Ishikawa (cell line): Measurements from ENCODE around the gene CENPVL3.
A peak's percentile ranks its signal among the peaks of the same experiment; 100 is the strongest.
"Not testable (repeated sequence)": the region's sequence is repeated elsewhere in the genome, so short reads cannot be mapped to it uniquely, and the experiment has no call there.

Experiments used
- CEBPB ChIP-seq: IDR thresholded peaks from 2 replicates; pipeline ENCODE4 v1.6.1; 2012
- CREB1 ChIP-seq: IDR thresholded peaks from 2 replicates; pipeline ENCODE4 v1.6.1; 2012; ENCODE audit warnings: low read depth
- EP300 ChIP-seq: IDR thresholded peaks from 2 replicates; pipeline ENCODE4 v1.6.1; 2012; ENCODE audit warnings: borderline replicate concordance
- FOXM1 ChIP-seq: IDR thresholded peaks from 2 replicates; pipeline ENCODE4 v1.6.1; 2012; ENCODE audit warnings: low read depth, borderline replicate concordance
- MAX ChIP-seq: IDR thresholded peaks from 2 replicates; pipeline ENCODE4 v1.6.1; 2012
- NFIC ChIP-seq: IDR thresholded peaks from 2 replicates; pipeline ENCODE4 v1.6.1; 2012
- RAD21 ChIP-seq: IDR thresholded peaks from 2 replicates; pipeline ENCODE4 v1.6.1; 2012; ENCODE audit warnings: low read depth
- TAF1 ChIP-seq: IDR thresholded peaks from 2 replicates; pipeline ENCODE4 v1.6.1; 2012; ENCODE audit warnings: low read depth, mild to moderate bottlenecking
- TCF12 ChIP-seq: IDR thresholded peaks from 2 replicates; pipeline ENCODE4 v1.6.1; 2012; ENCODE audit warnings: low read depth
- TEAD4 ChIP-seq: IDR thresholded peaks from 2 replicates; pipeline ENCODE4 v1.6.1; 2012
- USF1 ChIP-seq: IDR thresholded peaks from 2 replicates; pipeline ENCODE4 v1.6.1; 2012
- YY1 ChIP-seq: IDR thresholded peaks from 2 replicates; pipeline ENCODE4 v1.6.1; 2012; ENCODE audit warnings: low read depth
- ZBTB7A ChIP-seq: IDR thresholded peaks from 2 replicates; pipeline ENCODE4 v1.6.1; 2012; ENCODE audit warnings: low read depth
- TF ChIP-seq, protein P1 (sequence below): IDR thresholded peaks from 2 replicates; pipeline ENCODE4 v1.6.1; 2012; ENCODE audit warnings: low read depth, mild to moderate bottlenecking

Gene CENPVL3

GRCh38 chrX:51618241-51619155 is at the start of gene CENPVL3:
Gene CENPVL3 (minus strand): TSS chrX:51618912. CDS start chrX:51618873, 39 bp downstream.
- not testable (repeated sequence) for TF ChIP-seq MAX, RAD21, TEAD4

- TF ChIP-seq TCF12: no peak
- no peak for TF ChIP-seq TEAD4
- TF ChIP-seq ZBTB7A: no peak
These were observed 47.3 kb upstream of the CENPVL3 start for GRCh38 chrX:51665981-51666380.

GRCh38 chrX:51643377-51643776 is 24.7 kb upstream of the CENPVL3 start:
- no peak for TF ChIP-seq USF1
- TF ChIP-seq CREB1: no peak
- no peak for TF ChIP-seq TCF12
- TF ChIP-seq YY1: no peak
- TF ChIP-seq CEBPB: no peak
- TF ChIP-seq TAF1: no peak
- no peak for TF ChIP-seq ZBTB7A
- no peak for TF ChIP-seq NFIC
- no peak for TF ChIP-seq TEAD4
- no peak for TF ChIP-seq EP300
- no peak for TF ChIP-seq MAX
- TF ChIP-seq, protein P1, sequence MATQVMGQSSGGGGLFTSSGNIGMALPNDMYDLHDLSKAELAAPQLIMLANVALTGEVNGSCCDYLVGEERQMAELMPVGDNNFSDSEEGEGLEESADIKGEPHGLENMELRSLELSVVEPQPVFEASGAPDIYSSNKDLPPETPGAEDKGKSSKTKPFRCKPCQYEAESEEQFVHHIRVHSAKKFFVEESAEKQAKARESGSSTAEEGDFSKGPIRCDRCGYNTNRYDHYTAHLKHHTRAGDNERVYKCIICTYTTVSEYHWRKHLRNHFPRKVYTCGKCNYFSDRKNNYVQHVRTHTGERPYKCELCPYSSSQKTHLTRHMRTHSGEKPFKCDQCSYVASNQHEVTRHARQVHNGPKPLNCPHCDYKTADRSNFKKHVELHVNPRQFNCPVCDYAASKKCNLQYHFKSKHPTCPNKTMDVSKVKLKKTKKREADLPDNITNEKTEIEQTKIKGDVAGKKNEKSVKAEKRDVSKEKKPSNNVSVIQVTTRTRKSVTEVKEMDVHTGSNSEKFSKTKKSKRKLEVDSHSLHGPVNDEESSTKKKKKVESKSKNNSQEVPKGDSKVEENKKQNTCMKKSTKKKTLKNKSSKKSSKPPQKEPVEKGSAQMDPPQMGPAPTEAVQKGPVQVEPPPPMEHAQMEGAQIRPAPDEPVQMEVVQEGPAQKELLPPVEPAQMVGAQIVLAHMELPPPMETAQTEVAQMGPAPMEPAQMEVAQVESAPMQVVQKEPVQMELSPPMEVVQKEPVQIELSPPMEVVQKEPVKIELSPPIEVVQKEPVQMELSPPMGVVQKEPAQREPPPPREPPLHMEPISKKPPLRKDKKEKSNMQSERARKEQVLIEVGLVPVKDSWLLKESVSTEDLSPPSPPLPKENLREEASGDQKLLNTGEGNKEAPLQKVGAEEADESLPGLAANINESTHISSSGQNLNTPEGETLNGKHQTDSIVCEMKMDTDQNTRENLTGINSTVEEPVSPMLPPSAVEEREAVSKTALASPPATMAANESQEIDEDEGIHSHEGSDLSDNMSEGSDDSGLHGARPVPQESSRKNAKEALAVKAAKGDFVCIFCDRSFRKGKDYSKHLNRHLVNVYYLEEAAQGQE: no peak

DNA sequence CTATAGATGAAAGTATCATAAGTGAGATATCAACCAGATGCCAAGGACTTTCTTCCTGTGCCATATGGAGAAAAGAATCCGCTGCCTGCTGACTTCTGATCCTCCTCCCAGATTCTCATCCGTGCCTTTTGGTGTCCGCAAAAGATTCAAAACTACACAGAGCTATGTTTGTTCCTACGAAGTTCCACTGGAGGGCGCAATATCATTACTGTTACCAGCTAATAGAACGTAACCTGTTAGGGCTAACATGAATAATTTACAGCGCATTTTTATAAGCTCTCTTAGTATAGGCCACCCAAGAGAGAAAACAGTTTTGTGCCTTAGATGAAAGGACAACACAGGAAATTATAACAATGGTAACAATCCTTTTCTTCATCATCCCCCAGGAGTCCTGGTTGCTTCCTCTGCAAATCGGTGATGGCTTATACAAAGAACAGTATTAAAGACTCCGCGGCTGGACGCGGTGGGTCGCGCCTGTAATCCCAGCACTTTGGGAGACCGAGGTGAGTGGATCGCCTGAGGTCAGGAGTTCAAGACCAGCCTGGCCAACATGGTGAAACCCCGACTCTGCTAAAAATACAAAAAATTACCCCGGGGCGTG is 22.8 kb upstream of the CENPVL3 start:
- TF ChIP-seq USF1: no peak
- no peak for TF ChIP-seq YY1
- TF ChIP-seq MAX: no peak
- peak; percentile 55 for TF ChIP-seq RAD21

GRCh38 chrX:51614353-51615012 is 4.2 kb downstream of the CENPVL3 start:
- TF ChIP-seq MAX (no peak), CEBPB (no peak), TAF1 (no peak), USF1 (no peak), CREB1 (no peak), FOXM1 (no peak), RAD21 (peak; percentile 53)
- TF ChIP-seq, protein P1: no peak
